Measurements from ENCODE around the gene GRK4.
"Not testable (repeated sequence)": the region's sequence is repeated elsewhere in the genome, so short reads cannot be mapped to it uniquely, and the experiment has no call there.

Gene GRK4

DNA sequence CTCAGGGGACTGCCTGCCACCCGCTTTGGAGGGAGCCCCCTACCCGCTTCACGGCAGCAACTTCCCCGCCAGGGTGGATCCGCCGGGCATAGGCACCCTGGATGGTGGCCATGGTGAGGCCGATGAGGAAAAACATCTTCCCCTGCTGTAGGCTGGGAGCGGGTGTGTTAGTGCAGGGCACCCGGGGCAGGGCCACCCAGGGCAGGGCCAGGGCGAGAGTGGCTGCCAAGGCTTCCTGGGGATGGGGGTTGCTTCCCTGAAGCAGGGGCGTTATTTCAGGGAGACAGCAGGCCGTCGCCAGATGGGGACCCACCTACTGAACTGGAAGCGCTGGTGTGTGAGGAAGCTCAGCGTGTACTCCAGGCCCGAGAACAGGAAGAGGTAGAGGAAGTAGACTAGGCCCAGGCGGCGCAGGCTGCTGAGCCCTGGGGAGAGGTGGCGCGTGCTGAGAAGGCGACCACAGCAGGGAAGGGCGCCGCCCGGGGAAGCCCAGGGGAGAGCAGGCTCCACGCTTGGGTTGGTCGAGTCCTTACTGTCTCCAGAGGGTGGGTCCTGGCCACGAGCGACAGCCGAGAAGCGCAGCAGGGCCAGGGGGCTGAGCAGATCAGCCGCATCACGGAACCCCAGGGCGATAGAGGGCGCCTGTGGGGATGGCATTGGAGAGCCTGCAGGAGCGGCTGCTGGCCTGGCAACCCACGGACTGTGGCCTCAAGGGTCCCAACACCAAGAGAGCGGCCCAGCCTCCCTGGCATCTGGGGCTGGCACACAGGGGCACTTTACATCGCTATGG lies 31.7 kb upstream of the GRK4 start:
- no peak for DNase-seq

DNA sequence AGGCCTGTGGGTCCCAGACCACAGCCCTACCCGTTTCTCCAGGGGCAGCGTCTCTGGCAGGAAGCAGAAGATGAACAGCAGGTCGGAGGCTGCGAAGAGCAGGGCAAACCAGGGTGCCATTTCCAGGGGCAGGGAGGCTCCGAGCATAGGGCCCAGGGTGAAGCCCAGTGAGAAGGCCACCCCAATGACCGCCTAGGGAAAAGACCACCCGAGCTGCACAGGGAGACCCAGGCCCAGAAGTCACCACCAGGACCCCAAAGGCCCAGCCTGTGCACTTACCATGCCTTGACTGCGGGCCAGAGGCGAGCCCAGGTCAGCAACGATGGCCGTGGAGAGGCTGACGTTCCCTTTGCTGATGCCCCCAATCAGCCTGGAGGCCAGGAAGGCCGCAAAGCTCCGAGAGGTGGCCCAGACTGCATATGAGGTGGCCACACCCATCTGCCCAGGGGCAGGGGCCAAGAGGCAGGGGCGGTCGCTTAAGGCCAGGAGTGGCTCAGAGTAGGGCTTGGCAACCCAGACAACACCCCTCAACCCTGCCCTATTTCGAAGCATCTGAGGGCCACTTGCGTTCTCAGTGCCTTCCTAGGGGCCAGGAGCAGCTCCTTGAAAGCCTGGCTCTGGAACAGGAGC lies 30.9 kb upstream of the GRK4 start:
- no peak for DNase-seq

DNA sequence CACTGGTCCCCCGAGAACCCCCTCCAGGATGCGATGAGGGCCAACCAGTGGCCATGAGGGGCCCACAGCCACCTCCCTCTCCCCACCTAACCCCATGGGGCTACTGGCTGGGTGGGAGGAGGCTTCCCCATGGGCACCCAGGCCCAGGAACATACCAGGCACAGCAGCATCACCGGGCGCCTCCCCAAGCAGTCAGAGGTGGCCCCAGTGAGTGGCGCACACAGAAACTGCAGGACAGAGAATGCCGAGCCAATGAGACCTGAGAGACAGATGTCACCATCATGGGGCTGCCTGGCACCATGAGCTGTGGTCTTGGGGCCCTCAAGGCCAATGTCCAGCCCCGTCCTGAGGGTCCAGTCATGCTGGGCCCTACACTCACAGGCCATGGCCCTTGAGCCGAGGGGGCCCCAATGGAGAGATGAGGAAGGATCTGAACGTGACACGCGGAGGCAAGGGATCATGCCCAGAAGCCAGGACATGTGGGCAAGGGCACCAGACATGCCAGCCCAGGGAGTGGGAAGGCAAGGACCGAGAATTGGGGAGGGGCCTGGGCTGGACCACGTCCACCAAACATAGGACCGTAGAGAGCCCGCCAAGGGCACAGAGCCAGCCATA lies 30.3 kb upstream of the GRK4 start:
- no peak for DNase-seq

DNA sequence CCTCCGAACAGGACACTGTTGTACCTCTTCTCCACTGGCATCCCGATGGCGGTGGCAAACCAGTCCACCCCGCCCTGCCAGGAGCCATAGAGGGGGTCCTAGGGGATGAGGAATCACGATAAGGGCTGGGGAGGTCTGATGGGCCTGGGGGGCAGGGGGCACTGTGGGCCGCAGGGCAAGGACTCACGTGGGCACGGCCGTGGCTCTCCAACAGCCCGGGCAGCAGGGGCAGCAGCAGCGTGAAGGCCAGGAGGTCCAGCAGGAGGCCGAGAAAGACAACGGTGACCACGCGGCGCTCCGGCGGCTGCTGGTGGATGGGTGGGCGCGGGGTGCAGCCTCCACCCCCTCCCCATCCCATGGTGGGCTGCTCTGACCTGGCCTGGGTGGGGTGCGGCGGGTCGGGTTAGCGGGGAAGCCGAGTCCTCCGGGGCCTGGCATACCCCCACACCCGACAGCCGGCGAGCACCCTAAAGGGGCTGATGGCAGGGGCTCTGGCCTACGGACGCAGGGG lies 29.8 kb upstream of the GRK4 start:
- DNase-seq, result no peak

DNA sequence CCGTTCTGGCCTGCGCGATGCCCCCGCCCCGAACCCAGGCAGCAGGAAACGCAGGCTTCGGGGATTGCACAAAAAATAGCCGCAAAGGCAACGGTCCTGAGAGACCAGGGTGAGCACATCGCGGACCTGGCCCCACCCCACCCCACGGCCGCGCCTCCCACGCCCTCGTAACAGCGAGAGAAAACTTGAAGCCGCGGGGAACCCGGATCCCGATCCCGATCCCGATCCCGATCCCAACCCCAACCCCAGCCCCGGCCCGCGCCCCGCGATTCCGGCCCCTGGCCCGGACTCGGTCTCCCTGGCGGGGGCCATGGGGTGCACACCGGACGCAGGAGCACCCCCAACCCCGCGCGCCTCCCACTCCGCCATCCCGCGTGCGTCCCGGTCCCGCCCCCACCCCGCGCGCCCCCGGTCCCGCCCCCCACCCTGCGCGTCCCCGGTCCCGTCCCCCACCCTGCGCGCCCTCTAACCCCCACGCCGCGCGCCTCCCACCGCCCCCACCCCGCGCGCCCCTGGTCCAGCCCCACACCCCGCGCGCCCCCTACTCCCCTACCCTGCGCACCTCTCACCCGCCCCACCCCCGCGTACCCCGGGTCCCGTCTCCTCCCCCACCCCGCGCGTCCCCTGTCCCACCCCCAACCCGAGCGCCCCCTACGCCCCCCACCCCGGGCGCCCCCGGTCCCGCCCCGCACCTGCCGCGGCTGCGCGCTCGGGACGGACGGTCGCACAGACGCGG lies 29.1 kb upstream of the GRK4 start:
- DNase-seq, result no peak

DNA sequence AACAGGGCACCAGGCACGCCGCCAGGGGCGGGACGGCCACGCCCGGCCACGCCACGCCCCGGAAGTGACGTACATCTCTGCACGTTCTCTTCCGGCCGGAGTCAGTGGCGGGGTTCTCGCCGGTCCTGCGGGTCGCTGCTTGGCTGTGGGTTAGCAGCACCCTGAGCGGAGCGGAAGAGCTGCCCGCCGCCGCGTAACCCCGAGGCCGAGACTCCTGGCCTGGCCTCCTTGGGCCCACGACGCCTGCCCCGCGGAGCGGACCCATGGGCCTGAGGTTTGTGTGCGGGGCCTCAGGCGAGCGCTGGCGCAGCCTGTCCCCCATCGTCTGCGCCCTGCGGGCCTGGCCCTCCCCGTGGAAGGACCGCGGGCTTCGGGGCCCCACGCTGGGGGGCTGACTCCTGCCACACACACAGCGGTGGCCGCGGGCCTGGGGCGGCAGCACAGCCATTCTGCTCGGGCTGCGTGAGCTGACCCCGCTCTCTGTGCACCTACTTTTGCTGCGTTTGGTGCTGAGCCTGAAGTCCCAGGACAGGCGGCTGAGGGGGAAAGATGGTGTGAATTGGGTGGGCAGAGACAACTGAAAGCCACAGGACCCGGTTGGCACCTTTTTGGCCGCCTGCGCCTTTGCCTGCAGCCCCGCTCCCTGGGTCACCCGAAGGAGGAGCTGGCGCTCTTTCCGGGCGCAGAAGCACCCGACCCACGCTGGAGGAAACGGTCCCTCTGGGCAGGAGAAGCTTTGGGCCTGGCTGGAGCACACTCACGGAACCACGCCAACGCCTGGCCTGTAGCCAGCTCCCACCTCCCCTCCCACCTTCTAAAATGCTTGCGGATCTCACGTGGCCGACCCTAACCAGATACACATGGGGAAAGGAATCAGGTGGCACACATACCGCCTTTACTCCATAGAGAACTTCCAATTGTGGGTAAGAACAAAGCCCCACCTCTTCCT lies 28.3 kb upstream of the GRK4 start:
- peak; percentile 93 for DNase-seq

DNA sequence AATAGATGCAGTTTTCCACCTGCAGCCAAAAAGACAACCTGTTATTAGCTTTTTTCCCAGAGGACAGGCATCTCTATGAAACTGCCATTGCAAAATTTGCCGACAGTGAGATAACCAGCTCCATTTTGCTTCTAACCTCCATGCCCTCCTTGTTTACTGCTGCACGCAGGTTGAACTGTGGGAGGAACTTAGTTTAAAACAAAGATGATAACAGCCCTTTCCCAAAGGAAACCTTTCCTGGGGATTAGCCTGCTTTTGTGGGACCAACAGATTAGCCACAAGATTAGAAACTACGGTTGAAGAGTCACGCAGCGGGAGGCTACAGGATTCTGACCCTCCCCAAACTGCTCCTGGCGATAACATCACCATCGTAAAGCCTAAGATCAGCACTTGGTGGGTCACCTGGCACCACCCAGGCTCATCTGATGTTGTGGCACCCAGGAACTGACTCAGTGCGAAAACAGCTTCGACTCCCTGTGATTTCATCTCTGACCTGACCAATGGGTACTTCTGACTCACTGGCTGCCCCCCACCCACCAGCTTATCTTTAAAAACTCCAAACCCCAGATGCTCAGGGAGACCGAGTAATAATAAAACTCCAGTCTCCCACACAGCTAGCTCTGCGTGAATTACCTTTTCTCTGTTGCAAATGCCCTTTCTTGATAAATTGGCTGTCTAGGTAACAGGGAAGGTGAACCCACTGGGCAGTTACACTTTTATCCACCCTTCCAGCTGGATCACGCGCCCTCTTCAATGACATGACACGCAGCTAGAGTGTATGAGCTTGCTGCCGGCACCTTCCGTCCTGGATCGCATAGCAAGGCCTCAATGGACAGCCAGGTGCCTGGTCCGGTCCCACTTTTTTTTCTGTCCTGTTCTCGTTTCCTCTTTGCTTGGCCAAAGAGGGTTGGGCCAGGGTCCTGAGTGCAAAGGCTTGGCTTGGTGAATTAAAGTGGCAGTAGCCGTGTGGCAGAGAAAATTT lies 27.3 kb upstream of the GRK4 start:
- DNase-seq, result no peak

DNA sequence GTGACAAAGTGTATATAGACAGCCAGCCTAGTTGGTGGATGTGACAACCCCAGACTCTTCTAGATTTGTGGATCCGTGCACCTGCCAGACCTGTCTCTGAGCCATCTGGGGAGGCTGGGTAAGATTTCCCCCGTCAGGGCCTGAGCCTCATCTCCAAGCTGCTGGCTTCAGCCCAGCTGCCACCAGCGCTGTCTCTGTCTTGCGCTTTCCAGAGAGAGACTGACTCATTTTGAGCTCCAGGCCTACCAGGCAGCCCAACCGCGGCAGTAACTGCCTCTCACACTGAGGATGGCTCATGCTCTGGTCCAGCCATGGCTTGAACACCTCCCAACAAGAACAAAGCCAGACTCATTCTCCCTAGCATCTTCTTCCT lies 26.6 kb upstream of the GRK4 start:
- no peak for DNase-seq

DNA sequence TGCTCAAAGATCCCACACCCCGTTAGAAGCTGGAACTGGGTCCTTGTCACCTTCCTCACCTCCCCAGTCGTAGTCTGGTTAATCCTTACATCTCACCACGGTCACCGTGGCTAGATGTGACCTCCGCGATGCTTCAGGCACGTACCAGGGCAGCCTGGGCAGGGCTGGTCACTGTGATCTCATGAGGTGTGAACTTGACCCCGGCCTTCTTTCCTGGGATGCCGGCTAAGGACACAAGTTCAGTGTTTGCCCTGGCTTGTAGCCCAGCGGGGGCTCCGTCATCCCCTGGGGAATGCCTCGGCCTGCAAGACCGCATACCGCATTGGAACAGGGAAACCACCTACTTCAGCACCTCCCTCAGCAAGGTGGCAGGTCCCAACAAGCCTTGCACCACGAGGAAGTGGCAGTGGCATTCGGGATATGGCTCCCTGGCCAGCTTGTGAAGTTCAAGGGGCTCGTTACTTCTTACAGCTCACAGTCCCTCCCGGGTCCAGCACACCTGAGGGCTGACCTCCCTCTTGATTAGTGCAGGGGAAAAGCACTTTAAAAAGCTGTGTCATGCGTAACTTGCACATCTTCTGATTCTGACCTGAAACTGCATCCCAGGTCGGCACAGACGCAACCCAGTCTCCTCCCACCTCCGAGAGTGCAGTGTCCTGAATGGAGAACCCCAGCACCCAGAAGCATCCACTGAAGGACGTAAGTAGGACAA lies 26.1 kb upstream of the GRK4 start:
- DNase-seq, result no peak

DNA sequence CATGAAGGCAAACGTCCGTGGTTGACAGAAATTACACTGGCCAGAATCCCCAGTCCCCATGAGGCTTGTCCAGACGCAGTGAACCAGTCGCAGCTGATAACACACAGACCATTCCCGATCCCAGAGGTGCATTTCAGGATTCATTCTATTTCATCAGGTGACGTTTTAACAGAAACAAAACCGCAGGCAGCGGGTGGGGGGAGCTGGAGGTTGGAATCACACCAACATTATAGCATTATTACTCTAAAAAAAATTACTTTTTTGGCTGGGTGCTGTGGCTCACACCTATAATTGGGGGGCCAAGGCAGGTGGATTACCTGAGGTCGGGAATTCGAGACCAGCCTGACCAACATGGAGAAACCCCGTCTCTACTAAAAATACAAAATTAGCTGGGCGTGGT lies 25.4 kb upstream of the GRK4 start:
- no peak for DNase-seq

DNA sequence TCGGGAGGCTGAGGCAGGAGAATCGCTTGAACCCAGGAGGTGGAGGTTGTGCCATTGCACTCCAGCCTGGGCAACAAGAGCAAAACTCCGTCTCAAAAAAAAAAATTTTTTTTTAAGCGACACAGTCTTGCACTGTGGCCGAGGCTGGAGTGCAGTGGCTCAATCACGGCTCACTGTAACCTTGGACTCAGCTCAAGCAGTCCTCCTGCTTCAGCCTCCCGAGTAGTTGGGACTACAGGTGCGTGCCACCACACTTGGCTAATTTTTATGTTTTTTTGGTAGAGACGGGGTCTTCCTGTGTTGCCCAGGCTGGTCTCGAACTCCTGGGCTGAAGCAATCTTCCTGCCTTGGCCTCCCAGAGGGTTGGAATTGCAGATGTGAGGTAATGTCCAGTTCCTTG lies 25.0 kb upstream of the GRK4 start:
- not testable (repeated sequence) for DNase-seq

DNA sequence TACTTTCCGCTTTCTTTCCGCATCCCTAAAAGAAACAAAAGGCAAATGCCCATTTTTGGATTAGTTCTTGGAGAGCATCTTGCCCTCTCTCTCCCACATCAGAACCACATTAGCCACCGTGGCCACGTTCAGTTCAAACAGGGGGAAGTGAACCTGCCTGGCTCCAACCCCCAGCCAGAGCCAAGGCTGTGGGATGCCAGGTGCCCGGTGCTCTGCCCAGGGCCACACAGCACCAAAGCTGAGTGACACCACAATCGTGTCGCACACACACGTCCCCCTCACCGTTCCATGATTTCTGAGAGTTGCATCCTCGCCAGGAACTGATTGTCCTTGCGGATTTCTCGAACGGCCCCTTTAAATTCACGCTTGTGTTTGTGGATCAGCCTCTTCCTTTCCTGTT lies 24.5 kb upstream of the GRK4 start:
- DNase-seq, result no peak

DNA sequence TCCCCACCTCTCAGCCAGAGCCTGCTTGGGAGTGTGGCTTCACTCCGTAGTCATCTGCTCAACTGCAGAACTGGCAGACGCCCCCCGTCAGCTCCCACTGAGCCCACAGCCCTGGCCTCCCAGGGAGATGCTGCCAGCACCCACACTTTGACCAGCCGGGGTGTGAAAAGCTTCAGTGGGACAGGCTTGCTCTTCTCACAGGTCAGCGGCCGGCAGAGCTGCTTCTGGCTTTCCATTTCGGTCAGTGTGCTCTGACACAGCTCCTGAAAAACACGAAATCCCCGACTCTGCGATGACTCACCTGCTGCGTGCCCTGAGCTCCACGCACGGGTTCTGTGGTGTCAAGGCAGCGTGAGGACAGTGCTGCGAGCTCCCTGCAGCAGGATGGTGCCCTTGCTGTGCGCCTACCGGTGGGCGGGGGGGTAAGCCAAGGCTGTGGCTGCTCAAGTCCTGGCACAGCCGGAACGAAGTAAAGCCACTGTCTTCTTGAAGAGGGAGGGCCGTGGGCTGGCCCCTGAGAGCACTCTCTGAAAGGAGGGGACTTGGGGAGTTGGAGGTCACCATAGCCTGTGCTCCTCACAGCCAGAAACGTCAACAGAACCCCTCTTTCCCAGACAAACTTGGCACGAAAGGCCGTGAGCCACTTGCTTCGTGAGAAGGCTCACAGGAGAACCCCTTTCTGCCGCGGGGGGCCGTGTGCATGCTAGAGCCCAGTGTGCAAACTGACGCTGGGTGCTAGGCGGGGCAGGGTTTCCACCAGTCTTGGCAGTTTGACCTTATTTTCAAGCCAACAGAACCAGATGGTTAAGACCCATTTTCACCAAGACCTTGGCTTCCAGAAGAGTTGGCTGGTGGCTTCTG lies 23.8 kb upstream of the GRK4 start:
- DNase-seq, result no peak

DNA sequence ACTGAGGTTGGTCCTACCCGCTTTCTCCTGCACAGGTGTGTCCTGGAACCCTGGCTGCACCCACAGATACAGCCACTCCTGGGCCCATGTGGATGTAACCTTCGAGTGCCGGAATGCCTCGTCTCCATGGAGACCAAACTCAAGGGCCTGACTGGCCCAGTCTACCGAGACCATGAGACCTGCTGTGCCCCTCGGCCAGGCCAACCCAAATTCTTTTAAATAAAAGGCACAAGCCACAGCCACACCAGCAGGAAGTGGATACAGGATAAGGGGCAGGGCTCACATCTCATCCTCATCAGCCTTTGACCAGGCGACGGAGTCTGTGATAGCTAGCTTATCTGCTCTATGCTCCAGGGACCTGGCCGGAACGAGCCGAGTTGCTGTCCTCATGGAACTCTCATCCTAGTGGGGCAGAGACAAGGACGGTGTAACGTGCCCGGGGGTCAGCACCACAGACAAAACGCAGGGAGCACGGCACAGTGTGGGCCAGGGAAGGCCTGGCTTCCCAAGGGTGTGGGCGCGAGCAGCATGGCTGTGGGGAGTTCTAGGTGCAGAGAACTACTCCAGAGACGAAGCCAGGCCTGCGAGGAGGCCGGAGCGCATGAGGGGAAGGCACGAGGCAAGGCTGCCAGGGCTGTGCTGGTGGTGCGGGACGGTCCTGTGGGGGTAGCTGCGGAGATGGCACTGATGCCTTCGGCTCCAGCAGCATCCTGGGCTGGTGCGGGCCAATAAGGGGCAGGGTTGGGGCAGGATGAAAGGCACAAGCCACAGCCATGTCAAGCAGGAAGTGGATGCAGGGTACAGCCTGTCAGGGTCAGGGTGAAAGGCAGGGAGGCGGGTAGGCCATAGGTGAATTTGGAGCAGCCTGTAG lies 22.9 kb upstream of the GRK4 start:
- no peak for DNase-seq

DNA sequence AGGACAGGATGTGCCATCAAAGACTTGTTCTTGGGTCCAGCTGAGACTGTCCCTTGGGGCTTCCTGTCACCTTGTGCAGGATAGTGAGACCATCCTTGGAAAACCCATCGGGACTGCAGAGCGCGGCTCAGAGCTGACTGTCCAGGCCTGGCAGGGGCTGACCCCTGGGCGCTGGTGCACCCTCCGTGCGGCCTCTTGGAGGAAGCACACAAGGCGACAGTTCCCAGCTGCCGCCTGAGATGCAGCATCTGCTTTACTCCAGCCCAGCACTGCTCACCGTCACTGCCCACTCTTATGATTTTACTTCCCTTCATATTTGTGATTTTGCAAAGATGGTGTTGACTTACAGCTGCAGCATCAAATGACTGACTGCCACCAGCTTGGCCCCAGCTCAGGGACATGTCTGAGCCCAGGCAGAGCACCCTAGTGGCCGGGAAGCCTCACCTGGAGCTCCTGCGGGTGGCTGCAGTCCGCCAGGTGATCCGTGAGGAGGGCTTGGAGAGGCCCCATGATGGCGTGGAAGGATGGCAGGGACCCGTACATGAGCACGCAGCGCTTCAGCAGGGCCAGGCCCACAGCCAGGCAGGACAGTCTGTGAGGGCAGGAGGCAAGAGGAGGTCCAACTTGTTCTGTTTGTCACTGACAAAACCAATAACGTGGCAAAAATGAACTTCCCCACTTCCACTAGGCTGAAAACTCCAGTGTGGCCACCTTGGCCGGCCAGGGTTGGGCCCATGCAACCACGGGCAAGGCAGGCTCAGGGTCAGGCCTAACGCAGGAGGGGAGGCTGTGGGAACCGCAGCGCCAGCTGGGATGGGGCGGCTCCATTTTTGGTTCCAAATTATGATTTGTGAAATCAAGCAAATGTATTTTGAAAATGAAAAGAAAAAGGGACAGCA lies 22.0 kb upstream of the GRK4 start:
- no peak for DNase-seq

DNA sequence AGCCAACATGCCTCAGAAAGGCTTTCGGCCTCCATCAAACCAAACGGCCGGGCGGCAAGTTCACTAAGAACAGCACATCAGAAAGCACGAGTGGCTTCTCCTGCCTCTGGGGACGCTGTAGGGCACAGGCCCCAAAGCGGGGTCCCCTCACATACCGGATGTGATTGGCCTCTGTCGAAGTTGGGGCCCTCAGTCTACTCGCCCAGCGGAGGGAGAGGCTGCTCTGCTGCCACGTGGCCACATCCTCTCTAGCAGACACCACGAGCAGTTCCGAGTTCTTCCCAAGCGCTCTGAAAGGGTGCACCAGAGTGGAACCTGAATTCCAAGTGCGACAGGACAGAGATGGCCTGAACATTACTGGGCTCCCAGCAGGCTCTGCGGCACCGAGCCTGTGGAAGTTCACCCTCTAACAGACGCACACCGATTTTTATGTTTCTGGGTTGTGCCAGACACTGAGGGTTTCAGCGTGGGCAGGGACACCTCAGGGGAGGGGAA lies 21.3 kb upstream of the GRK4 start:
- DNase-seq, result no peak
